Measurements from ENCODE around the gene IGF2. TPM values are rescaled to one million over a fixed set of nuclear protein-coding genes. Genes with fewer than 3 reads are reported as not detected.
A peak's percentile ranks its signal among the peaks of the same experiment; 100 is the strongest.

The IGF2 gene
- total and polyA plus RNA-seq, 12 donors: 36.0 to 195 (median 81.6) TPM

- Histone ChIP-seq H3K9me3 (no peaks in the 10 kb centered on the region), H3K4me3 (peak overlapping the region in 4 of 10 donors; percentile 2 to 4 (median 2)), H3K27ac (peak overlapping the region; percentile 69 to 89 (median 84)), H3K27me3 (no peaks in the 10 kb centered on the region), H3K36me3 (no peaks in the 10 kb centered on the region), H3K4me1 (peaks cover 26 to 77% (median 60%) of the 10 kb centered on the region in 9 donors)
- ATAC-seq: peak; percentile 44 to 79 (median 70)
- intact Hi-C loops (cut with DNase I): loop anchor here in 3 of 10 donors (5.0 to 10.0 kb wide), 3 partner anchors 35 to 1667 kb away; partner anchors contain the start of gene IGF2 (in 1 of the 3)
- 26 to 31% methylated on average over 28 of the region's 28 CpGs for WGBS, 2 donors
- TF ChIP-seq CTCF (IDR thresholded peaks at IDR 0.05): no peak
- DNase-seq: peak; percentile 75 to 77
Observed at GRCh38 chr11:2097356-2097997, 41.7 kb downstream of the IGF2 start.

- Histone ChIP-seq H3K27ac (peak overlapping the region; percentile 69 to 89 (median 84)), H3K4me1 (peaks cover 26 to 76% (median 62%) of the 10 kb centered on the region in 9 donors), H3K27me3 (no peaks in the 10 kb centered on the region), H3K36me3 (no peaks in the 10 kb centered on the region), H3K4me3 (peak overlapping the region in 2 of 10 donors; percentile 2 to 4), H3K9me3 (no peaks in the 10 kb centered on the region)
- 51 to 60% methylated on average over 17 of the region's 17 CpGs for WGBS, 2 donors
- TF ChIP-seq CTCF (IDR thresholded peaks at IDR 0.05): no peak
- peak in 1 of 2 donors; percentile 50 for DNase-seq
- intact Hi-C loops (cut with DNase I): loop anchor here in 3 of 10 donors (5.0 to 10.0 kb wide), 3 partner anchors 35 to 1668 kb away; partner anchors contain the start of gene IGF2 (in 1 of the 3)
- peak in 1 of 8 donors; percentile 1 for ATAC-seq
Observed at GRCh38 chr11:2096919-2097301, 42.3 kb downstream of the IGF2 start.

- TF ChIP-seq CTCF (IDR thresholded peaks at IDR 0.05): no peak
- intact Hi-C loops (cut with DNase I): loop anchor here in 3 of 10 donors (5.0 to 10.0 kb wide), 3 partner anchors 36 to 1669 kb away; partner anchors contain the start of gene IGF2 (in 1 of the 3)
- Histone ChIP-seq H3K9me3 (no peaks in the 10 kb centered on the region), H3K4me1 (peaks cover 26 to 74% (median 60%) of the 10 kb centered on the region in 9 donors), H3K27ac (peak overlapping the region in 9 of 10 donors; percentile 69 to 89 (median 85)), H3K36me3 (no peaks in the 10 kb centered on the region), H3K4me3 (no peak overlapping the region), H3K27me3 (no peaks in the 10 kb centered on the region)
- DNase-seq (no peak), ATAC-seq (no peak)
- 97% methylated on average over 19 of the region's 19 CpGs for WGBS, 2 donors
Observed at GRCh38 chr11:2096011-2096918, 42.9 kb downstream of the IGF2 start.

GRCh38 chr11:2095542-2095941, 43.6 kb downstream of the IGF2 start:
- intact Hi-C loops (cut with DNase I): loop anchor here in 3 of 10 donors (5.0 to 10.0 kb wide), 3 partner anchors 37 to 1669 kb away; partner anchors contain the start of gene IGF2 (in 1 of the 3)
- DNase-seq (no peak), ATAC-seq (no peak)

More at GRCh38 chr11:2095542-2095941, 43.6 kb downstream of the IGF2 start:
- no peak for TF ChIP-seq CTCF (IDR thresholded peaks at IDR 0.05)
- Histone ChIP-seq H3K4me1 (peaks cover 26 to 67% (median 54%) of the 10 kb centered on the region in 9 donors), H3K4me3 (no peak overlapping the region), H3K27ac (no peak overlapping the region), H3K9me3 (no peaks in the 10 kb centered on the region), H3K27me3 (no peaks in the 10 kb centered on the region), H3K36me3 (no peaks in the 10 kb centered on the region)
- WGBS, 2 donors: 96 to 97% methylated on average over 7 of the region's 7 CpGs
